Muscle of arm (tissue), 12 donors: ENCODE measurements around the gene CACNA2D4. TPM values are rescaled to one million over a fixed set of nuclear protein-coding genes. Genes with fewer than 3 reads are reported as not detected.

Experiments
- DNase-seq: peaks from one replicate; pipeline ENCODE4 v3.0.0-alpha.2; 2013
- polyA plus RNA-seq, 12 donors: library from polyadenylated mRNA; unstranded; fragments of 120-200 nt; gene quantifications; one replicate each; pipeline ENCODE4 v1.2.1, GENCODE V29; 2013; ENCODE audit not compliant: insufficient read length in 12 of 12

CACNA2D4 gene
- polyA plus RNA-seq, 12 donors: 0.97 to 3.8 (median 2.5) TPM; not detected in 2

GRCh38 chr12:1870998-1871917 is 47.2 kb downstream of the CACNA2D4 start:
- no peak for DNase-seq

GRCh38 chr12:1870086-1870485 is 48.4 kb downstream of the CACNA2D4 start:
- DNase-seq: no peak

- no peak for DNase-seq
These were observed 49.3 kb downstream of the CACNA2D4 start for GRCh38 chr12:1869145-1869544.

- no peak for DNase-seq
These were observed 53.1 kb downstream of the CACNA2D4 start for GRCh38 chr12:1865284-1865866.

- no peak for DNase-seq
These were observed 53.6 kb downstream of the CACNA2D4 start for GRCh38 chr12:1864867-1865266.

GRCh38 chr12:1864456-1864855 is 54.0 kb downstream of the CACNA2D4 start:
- DNase-seq: no peak

GRCh38 chr12:1863823-1864222 is 54.6 kb downstream of the CACNA2D4 start:
- no peak for DNase-seq

- no peak for DNase-seq
These were observed 55.5 kb downstream of the CACNA2D4 start for GRCh38 chr12:1862973-1863372.

GRCh38 chr12:1859643-1860042 is 58.8 kb downstream of the CACNA2D4 start:
- DNase-seq: no peak

- no peak for DNase-seq
These were observed 60.0 kb downstream of the CACNA2D4 start for GRCh38 chr12:1858456-1858855.

- DNase-seq: no peak
These were observed 60.6 kb downstream of the CACNA2D4 start for GRCh38 chr12:1857821-1858220.

- no peak for DNase-seq
These were observed 61.4 kb downstream of the CACNA2D4 start for GRCh38 chr12:1857086-1857485.

GRCh38 chr12:1855241-1855640 is 63.2 kb downstream of the CACNA2D4 start:
- DNase-seq: no peak

GRCh38 chr12:1853716-1854115 is 64.7 kb downstream of the CACNA2D4 start:
- no peak for DNase-seq

GRCh38 chr12:1852076-1852475 is 66.4 kb downstream of the CACNA2D4 start:
- no peak for DNase-seq

GRCh38 chr12:1851151-1851701 is 67.2 kb downstream of the CACNA2D4 start:
- no peak for DNase-seq

- DNase-seq: no peak
These were observed 69.7 kb downstream of the CACNA2D4 start for GRCh38 chr12:1848745-1849144.

GRCh38 chr12:1848146-1848545 is 70.3 kb downstream of the CACNA2D4 start:
- no peak for DNase-seq

- DNase-seq: no peak
These were observed 71.0 kb downstream of the CACNA2D4 start for GRCh38 chr12:1847411-1847810.

GRCh38 chr12:1846421-1847405 is 71.7 kb downstream of the CACNA2D4 start:
- DNase-seq: no peak

- DNase-seq: no peak
These were observed 72.6 kb downstream of the CACNA2D4 start for GRCh38 chr12:1845886-1846285.

- DNase-seq: no peak
These were observed 73.0 kb downstream of the CACNA2D4 start for GRCh38 chr12:1845427-1845826.
